GM18873 (cell line): ENCODE measurements around the gene DAAM1.

Source experiments
- ATAC-seq: cut with Tn5 transposase; IDR thresholded peaks from one replicate; pipeline ENCODE4 v1.9.1; 2021; ENCODE audit warnings: mild to moderate bottlenecking, moderate library complexity, moderate number of reproducible peaks; ENCODE audit not compliant: unreplicated experiment, low FRiP score

The DAAM1 gene

GRCh38 chr14:59281609-59282377 lies 93.3 kb downstream of the DAAM1 start:
- ATAC-seq = no peak

DNA sequence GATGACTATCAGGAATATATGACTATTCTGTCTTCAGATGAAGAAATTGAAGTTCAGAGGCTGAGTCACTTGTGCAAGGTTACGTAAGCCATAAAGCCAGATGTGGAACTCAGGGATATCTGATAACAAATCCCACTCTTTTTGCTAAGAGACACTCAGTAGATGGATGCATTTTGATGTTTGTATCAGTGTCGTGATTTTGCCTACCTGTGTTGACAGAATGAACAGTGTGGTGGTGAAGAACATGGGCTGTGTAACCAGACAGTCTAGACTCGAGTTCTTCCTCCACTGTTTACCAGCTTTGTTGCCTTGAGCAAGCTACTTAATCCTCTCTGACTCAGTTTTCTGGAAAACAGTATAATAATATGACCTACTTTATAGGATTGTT lies 93.9 kb downstream of the DAAM1 start:
- no peak for ATAC-seq

DNA sequence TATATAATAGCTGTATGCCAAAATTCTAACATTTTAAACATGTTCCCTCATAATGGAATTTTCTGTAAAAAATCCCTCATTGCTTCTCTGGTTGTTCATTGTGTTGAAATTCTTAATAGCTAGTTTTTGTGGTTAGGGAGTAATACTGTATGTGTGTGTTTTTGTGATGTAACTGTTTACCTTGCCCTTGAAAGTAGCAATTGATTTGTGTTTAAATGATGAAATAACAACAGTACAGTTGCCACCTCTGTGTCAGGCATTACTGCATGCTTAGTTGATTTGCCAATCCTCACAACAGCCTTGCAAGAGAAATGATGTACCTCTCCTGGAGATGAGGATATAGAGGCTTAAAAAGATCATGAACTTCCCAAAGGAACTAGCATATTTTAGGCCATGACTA lies 94.9 kb downstream of the DAAM1 start:
- ATAC-seq = no peak

- ATAC-seq = no peak
Observed at GRCh38 chr14:59284059-59284458, 95.6 kb downstream of the DAAM1 start.

DNA sequence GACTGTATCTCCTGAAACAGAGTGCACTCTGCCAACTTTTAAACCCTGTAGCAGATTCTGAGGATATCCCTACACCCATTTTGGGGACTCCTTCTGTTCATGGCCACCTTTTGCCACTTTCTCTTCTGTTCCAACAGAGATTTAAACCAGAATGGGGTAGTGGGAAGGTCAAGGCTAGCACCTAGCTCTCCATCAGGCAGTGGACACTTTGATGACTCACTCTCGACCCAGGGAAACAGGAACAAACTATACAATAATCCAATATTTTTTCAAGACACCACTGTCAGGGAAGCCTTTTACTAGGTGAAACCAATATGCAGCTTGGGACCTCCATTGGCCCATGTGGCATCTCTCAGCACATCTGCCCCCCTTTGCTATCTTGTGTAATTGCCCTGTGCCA lies 103.6 kb downstream of the DAAM1 start:
- no peak for ATAC-seq

DNA sequence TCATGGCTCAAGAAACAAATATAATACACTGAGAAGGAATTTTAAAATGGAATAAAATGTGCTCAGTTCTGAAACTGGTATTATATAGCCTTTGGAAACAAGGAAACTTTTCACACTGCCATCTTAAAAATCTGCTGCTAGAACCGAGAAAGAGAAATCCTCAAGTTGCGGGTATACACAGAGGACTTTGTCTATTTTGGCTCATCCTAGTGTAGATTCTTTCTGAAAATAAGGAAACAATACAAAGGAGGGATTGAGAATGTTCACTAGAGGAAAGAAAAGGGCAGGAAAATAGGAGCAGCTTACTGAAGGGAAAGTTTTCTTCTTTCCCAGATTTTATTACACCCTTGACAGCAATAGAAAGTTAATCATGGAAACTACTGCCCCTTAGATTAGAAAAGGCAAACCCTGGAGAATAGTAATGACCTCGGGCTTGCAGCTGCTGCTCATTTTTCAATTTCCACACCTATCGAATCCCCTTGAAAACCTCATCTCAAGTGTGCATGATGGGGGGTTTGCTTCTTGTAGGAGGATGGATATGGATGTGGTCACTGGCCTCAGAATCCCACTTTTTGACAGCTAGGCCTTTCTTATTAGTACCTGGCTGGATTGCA lies 104.6 kb downstream of the DAAM1 start:
- ATAC-seq = no peak

DNA sequence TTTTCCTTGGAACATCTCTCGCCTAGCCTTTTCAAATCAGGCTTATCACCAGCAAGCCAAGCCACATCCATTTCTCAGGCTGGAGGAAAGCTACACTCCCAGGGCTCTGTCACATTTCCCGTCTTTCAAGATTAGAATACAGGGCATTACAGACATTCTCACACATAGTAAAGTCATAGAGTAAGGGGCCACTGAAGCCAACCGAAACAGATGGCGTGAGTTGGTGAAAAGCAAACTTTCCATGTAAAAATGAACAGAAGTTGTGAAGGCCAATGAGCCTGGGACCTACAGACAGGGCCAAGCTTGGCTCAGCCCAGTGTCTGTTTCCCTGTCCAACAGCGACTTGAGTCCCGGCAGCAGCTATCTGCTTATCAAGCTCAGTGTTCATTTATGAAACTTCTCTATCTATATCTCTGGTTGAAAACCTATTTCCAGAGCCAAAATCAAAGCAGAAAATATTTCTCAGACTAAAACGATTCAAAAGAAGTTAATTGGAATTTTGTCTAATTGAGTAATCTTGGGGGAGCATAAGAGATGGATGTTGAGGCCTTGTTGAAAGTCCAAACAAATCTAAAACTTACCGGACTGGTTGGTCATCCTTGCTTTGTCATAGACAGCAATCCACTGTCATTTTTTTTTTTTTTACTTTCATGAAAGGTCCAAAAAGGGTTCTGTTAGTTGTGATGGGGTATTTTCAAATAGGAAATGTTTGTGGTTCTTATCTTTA lies 105.6 kb downstream of the DAAM1 start:
- no peak for ATAC-seq

DNA sequence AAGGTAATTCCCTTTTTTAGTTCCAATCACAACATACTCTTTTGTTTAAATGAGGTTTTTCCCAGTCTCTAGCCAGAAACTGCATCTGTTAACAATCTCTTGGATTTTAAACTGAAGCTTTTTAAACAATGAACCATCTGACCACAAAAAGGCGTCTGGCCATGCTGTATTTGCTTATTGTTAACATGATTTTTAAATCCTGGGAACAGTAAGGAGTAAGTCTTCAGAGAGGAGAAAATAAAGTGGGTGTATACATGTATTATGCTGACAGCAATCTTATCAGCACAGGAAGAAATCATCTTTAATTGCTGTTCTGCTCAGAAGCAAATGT lies 106.2 kb downstream of the DAAM1 start:
- no peak for ATAC-seq

DNA sequence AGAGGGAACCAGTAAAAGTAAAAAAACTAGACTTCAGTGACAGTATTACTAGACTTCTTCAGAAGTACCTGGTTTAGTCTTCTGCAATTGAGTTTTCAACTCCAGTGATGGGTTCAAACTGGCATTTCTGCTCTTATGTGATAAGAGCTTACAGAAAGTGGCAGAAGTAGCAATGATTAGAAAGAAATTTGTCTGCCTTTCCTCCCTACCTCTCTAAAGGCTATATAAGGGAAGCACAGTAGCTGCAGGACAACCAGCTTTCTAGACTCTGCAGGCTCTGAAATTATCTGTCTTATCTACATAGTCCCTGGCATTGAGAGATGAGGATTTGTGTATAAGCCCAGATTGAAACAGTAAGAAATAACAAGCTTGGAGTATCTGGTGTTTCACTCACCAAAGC lies 107.5 kb downstream of the DAAM1 start:
- no peak for ATAC-seq

DNA sequence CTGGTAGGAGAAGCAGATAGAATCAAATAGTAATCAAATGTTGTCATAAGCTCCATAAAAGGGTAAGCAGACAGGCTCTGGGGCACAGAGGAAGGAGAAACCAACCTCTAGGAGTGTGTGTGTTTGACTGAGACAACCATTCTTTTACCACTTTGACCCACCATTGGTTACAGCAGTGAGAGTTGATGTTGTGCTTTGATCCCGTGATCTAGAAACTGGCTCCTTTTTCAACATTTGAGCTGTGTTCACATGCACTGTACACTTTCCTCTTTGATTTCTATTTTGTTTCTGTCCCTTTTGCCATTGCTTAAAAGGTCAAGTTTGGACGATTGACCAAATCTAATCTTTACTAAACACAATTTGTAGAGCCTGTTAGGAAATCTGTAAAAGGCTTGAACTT lies 108.0 kb downstream of the DAAM1 start:
- no peak for ATAC-seq

- no peak for ATAC-seq
Observed at GRCh38 chr14:59297071-59297776, 108.8 kb downstream of the DAAM1 start.

DNA sequence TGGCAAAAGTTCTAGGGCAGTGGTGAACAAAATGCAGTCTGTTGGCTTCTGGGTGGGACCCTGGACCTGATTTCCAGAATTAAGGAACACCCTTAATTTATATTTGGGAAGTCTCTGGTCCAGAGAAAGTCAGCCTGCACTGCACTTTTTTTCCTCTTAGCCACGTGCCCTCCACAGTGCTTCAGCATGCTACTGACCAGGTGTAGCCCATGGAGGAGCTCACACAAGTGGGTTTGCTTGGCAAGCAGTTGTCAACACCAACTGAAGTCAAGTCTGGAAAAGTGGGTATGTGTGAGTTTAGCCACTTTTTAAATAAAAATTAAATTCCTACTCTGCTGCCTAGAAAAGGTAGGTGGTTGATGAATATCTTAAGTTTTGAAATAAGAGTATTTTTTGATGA lies 111.3 kb downstream of the DAAM1 start:
- no peak for ATAC-seq

DNA sequence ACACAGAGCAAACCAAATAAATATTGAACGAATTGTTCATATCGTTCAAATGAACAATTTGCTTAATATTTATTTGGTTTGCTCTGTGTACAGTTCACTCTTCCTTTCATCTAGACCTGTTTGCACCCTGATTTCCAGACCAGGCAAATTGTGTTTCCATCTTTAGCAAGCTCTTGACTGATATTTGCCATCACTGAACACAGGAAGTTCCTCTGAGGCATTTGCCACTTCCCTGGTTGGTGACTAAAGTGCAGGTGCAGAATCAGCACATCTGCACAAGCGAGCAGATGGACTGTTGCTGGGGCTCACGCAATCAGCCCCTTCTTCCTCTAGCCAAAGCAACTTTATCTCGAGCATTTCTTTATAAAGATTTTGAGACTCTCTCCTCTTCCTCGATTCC lies 112.9 kb downstream of the DAAM1 start:
- ATAC-seq = peak; percentile 90

DNA sequence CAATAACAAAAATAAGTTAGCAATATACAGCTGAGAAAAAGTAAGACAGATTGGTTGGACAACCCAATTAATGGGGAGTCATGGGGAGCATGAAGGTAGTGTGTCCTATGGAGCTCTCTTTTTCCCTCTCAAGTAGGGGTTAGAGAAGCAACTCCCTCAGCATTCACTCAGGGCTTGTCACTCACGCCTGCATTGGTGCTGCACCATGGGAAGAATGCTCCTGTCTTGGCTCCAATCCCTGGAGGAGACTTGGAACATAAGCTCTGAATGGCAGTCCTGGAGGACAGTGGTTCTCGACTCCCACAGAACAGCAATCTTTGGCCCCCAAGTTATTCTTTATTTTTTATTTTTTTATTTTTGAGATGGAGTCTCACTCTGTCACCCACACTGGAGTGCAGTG lies 113.8 kb downstream of the DAAM1 start:
- no peak for ATAC-seq

DNA sequence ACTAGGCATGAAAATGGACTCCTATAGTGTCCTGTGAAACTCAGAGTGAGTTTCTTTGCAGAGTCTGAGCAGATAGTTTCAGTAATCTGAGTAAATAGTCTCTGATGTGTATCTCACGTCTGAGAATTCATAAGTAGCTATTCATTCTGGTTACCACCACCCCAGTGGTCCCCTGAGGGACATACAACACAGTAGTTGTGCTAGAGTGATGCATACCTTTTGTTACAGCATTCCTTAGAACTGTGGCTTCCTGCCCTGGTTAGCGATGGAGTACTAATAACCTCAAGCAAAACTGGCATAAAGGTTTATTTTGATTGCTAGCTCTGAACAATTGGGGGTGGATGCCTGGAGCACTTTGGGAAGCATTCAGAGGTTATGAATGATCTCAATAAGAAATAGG lies 114.7 kb downstream of the DAAM1 start:
- ATAC-seq = no peak

DNA sequence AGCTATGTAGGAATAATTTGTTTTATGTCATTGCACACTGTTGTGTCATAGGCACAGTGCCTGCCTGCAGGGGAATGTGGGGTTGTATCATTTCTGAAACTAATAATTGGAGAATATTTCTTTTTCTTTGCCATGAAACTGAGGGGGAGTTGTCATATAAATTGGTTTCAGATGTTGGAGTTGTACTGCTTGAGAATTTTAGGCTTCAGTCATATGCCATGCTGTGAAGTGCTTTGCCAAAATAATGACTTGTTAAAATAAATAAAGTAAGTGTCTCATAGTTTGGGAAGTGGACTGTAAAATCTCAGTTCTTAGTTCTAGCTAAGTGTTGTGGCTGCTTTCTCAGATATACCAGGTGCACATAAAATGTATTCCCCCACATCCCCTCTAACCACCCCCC lies 116.8 kb downstream of the DAAM1 start:
- no peak for ATAC-seq

GRCh38 chr14:59305836-59306555 lies 117.5 kb downstream of the DAAM1 start:
- ATAC-seq = no peak

DNA sequence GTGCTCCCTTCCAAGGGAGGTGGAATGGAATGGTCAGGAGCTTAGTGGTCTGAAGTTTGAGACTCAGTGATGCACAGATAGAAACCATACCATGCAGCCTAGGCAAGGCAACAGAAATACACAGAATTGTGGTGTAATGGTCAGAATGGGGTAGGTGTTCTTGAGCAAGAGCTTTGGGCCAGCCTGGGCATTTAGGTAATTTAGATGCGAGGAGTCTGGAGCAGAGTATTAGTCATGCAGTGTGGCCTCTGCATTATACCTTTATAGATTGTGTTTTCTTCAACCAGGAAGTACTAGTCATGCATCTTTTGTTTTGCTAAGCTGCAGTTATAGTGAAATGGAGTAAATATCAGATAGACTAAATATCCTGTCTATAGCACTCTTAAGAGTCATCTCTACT lies 118.3 kb downstream of the DAAM1 start:
- no peak for ATAC-seq

DNA sequence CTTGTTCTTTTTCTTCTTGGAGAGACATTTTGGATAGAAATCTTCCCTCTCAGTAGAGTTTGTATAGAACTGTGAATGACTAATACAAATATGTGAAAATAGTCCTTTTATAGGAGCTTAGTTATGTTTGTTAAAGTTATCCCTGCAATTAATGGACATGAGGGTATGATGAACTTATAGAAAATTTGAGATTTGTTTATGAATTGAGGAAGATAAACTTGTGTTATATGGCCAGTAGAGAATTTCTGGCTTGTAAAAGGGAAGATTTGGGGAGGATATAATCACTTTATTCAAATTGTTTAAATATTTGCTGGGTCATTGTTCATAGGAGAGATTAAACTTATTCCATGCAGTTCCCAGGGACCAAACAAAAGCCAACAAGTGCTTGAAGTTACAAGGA lies 119.6 kb downstream of the DAAM1 start:
- ATAC-seq = no peak

GRCh38 chr14:59308673-59309072 lies 120.2 kb downstream of the DAAM1 start:
- no peak for ATAC-seq
